Measurements from ENCODE around the gene ITGB3BP.

DNA sequence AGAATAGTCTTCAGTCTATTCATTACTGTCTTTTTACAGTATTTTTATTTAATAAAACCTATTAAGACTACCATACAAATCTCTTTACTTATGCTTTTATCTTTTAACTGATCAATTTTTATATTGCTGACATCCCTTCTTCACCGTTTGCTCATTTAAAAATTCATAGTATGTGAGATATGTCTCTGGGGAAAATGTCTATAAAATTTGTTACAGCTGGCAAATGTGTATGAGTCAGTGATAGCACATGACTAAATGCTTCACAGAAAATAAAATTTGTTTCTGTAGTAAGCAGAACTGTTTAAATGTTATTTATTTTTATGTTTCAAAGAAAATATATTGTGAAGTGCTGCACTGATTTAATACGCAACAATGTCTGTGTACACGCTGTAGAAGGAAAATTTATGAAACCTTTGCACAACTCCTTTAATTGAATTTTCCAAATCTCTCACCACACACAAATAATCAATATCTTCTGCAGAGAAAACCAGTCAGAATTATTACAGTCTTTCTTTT lies 74.2 kb downstream of the ITGB3BP start:
- TF ChIP-seq CTCF (IDR thresholded peaks at IDR 0.05; ENCODE audit: low read depth, low read length, poor library complexity, severe bottlenecking) (no peak), EZH2phosphoT487 (IDR thresholded peaks at IDR 0.05; ENCODE audit: borderline replicate concordance, low read length) (no peak)

Data from DOHH2 (cell line).